RWPE1 (cell line): Measurements from ENCODE around the gene ALG5.

Experiments
- CTCF ChIA-PET: fragments of 350-600 bp; sonication (Branson Sonifier 250); formaldehyde crosslinking; extraction: SDS; loops from one replicate; lab custom pipeline; 2021; lab: Yijun Ruan, JAX
- POLR2A ChIA-PET: fragments of 400-600 bp; formaldehyde crosslinking; extraction: SDS; loops from one replicate; lab custom pipeline; 2020; ENCODE audit warnings: antibody characterized with exemption; ENCODE audit not compliant: low non-redundant PET; lab: Yijun Ruan, JAX
- DNase-seq: peaks from one replicate; pipeline ENCODE4 v3.0.0; 2012; ENCODE audit warnings: low spot score
- H3K27ac ChIP-seq: fragments of 450-650 bp; 2 replicates; pipeline ENCODE4 v1.5.1; 2017
- TF ChIP-seq, protein P1 (sequence below): fragments of 450-650 bp; conservative IDR thresholded peaks from 2 replicates; pipeline ENCODE4 v1.5.1; 2017; ENCODE audit warnings: low read depth, mild to moderate bottlenecking

Gene ALG5

DNA sequence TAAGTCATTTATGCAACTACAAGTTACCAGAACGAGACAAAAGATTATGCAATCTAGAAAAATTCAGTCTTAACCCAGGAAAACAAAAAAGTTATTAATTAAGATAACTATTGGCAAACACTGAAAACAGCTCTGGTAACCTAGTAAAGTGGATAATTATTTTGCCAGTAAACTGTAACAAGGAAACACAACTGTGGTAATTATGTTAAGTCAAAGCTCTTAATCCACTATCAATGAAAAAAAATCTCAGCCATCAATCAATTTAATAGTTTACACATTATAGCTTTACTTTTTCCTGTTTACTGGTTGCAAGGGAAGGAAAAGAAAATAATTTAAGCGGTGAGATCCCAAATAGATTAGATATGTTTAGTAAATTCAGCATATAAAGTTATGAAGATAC lies 12.6 kb upstream of the ALG5 start:
- H3K27ac ChIP-seq: no peak overlapping the region
- POLR2A ChIA-PET: interaction anchor here (1.0 kb wide), 1 partner anchor 12 kb away, joined by 4 read pairs; no protein-coding TSS in a partner anchor
- CTCF ChIA-PET: no interaction called here
- DNase-seq: no peak
- TF ChIP-seq, protein P1, sequence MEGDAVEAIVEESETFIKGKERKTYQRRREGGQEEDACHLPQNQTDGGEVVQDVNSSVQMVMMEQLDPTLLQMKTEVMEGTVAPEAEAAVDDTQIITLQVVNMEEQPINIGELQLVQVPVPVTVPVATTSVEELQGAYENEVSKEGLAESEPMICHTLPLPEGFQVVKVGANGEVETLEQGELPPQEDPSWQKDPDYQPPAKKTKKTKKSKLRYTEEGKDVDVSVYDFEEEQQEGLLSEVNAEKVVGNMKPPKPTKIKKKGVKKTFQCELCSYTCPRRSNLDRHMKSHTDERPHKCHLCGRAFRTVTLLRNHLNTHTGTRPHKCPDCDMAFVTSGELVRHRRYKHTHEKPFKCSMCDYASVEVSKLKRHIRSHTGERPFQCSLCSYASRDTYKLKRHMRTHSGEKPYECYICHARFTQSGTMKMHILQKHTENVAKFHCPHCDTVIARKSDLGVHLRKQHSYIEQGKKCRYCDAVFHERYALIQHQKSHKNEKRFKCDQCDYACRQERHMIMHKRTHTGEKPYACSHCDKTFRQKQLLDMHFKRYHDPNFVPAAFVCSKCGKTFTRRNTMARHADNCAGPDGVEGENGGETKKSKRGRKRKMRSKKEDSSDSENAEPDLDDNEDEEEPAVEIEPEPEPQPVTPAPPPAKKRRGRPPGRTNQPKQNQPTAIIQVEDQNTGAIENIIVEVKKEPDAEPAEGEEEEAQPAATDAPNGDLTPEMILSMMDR: no peak

DNA sequence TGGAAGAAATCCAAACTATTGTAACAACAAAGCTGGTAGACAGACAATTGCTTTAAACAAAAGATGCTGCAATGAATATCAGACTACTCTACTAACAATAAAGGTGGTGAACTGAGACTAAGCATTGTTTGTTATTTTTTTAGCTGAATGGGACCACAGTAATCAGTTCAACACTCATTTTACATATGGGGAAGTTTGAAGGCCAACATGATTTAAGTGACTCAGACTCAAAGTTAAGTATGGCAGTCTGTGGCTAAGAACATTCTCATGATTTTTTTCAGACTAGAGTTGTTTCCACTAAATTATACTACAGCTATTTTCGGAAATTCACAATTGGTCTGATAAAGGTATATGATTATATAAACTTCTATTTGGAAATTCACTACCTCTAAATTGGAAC lies 11.9 kb upstream of the ALG5 start:
- DNase-seq: no peak
- TF ChIP-seq, protein P1: no peak
- POLR2A ChIA-PET: no interaction called here
- H3K27ac ChIP-seq: no peak overlapping the region
- CTCF ChIA-PET: interaction anchor here (0.6 kb wide), 1 partner anchor 12 kb away, joined by 3 read pairs; the partner anchor contains the start of gene ALG5

DNA sequence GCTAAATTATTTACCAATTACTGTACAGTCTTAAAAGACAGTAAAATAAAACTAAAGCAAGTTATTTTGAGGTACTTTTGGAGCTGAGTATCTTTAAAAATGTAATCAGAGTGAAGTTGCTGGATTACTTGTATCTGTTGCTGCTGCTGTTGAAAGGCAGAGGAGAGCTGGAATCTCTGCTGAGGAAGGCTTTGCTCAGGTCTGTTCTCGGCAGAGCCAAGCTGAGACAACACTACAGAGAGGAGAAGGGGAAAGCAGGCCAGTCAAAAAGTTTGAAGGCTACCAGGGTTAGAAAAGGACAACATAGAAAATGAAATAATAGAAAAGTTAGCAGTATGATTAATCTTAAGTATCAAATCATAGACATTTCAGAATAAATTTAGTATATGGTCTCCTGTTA lies 11.3 kb upstream of the ALG5 start:
- CTCF ChIA-PET: interaction anchor here (0.6 kb wide), 1 partner anchor 11 kb away, joined by 3 read pairs; the partner anchor contains the start of gene ALG5
- no peak overlapping the region for H3K27ac ChIP-seq
- TF ChIP-seq, protein P1: no peak
- POLR2A ChIA-PET: no interaction called here
- no peak for DNase-seq

DNA sequence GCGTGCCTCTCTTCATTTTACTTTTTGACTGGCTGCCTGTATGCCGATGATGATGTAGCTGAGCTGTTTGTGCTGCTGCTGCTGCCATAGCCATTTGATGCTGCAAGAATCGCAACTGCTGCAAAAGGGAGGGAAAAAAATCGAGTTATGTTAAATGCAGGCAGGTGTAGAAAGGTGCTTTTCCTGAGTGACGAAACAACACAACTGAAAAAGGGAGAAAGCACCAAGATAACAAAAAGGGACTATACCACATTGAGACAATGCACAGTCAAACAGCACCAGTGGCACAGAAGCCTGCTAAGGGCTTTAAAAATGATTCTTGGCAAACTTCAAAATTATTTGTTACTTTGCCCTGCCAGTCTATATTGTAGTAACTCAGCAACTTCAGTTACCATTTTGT lies 10.6 kb upstream of the ALG5 start:
- ChIA-PET POLR2A (no interaction called here), CTCF (no interaction called here)
- no peak overlapping the region for H3K27ac ChIP-seq
- TF ChIP-seq, protein P1: no peak
- DNase-seq: no peak

DNA sequence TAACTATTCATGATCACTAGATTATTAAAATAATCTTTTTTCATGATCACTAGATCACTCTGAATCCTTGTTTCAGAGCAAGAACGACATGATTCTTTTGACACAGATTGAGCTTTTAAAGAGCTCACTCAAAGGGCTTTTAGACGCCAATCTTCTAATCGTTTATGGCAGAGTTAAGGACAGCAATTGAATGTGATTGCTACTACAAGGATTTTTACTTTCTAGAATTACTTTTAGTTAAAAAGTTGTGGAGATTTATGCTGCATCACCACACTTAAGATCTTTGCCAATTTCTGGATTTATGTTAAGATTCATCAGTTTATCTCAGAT lies 2.7 kb upstream of the ALG5 start:
- ChIA-PET CTCF (no interaction called here), POLR2A (no interaction called here)
- DNase-seq: no peak
- no peak overlapping the region for H3K27ac ChIP-seq
- TF ChIP-seq, protein P1: no peak

DNA sequence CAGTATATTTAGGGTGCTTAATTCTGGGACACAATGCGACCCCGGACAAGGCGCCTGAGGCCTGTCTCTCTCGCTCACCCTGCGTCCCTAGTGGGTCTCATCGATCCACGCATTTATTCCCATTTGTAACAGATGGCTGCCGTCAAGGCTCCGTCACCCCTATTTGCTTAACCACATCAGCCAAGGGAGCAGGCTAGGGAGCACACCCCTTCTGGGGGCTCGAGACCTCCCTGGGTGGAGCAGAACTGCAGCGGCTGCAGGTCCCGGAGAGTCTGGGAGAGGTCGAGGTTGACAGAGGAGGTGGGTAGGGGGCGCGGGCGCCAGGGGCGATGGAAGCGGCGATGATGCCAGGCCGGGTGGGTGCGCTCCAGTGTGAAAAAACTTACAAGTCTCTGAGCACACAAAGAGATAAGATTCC lies 507 bp downstream of the ALG5 start:
- peak; percentile 3 for DNase-seq
- POLR2A ChIA-PET: no interaction called here
- TF ChIP-seq, protein P1: no peak
- CTCF ChIA-PET: interaction anchor here (0.6 to 1.3 kb wide), 5 partner anchors 17 to 455 kb away, joined by 3 to 5 read pairs (median 3); no protein-coding TSS in a partner anchor
- H3K27ac ChIP-seq: peak overlapping the region; percentile 98
